ENCODE data around the gene ARHGAP22. TPM values are rescaled to one million over a fixed set of nuclear protein-coding genes. Genes with fewer than 3 reads are reported as not detected.

The ARHGAP22 gene
- total RNA-seq, 1 experiment from 2014 or later: 1.8 TPM

DNA sequence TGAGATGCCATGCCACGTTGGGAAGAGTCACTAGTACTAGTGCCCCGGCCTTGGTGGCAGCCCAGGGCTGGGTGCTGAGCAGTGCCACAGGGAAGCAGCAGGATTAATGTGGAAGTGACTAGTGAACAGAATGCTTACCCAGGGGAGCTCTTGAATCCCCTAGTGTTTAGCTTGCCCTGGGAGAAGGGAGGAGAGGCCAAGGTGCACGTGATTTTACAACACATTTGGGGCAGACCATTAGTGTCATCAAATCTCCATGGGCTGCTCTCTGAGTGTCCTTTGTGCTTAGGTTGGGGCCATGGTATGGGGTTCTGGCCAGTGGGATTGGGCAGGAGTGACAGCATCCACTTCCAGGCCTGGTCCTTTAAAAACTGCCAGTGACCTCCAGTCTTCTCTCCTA is 37.5 kb downstream of the ARHGAP22 start:
- TF ChIP-seq SIN3A (IDR thresholded peaks at IDR 0.05; ENCODE audit: borderline replicate concordance, insufficient read depth, low read depth, low read length) (no peak), POLR2AphosphoS5 (IDR thresholded peaks at IDR 0.05; ENCODE audit: low read depth, low read length) (no peak)
- TF ChIP-seq, protein P1, sequence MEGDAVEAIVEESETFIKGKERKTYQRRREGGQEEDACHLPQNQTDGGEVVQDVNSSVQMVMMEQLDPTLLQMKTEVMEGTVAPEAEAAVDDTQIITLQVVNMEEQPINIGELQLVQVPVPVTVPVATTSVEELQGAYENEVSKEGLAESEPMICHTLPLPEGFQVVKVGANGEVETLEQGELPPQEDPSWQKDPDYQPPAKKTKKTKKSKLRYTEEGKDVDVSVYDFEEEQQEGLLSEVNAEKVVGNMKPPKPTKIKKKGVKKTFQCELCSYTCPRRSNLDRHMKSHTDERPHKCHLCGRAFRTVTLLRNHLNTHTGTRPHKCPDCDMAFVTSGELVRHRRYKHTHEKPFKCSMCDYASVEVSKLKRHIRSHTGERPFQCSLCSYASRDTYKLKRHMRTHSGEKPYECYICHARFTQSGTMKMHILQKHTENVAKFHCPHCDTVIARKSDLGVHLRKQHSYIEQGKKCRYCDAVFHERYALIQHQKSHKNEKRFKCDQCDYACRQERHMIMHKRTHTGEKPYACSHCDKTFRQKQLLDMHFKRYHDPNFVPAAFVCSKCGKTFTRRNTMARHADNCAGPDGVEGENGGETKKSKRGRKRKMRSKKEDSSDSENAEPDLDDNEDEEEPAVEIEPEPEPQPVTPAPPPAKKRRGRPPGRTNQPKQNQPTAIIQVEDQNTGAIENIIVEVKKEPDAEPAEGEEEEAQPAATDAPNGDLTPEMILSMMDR (IDR thresholded peaks at IDR 0.05): no peak
- no peak for DNase-seq (ENCODE audit: low read depth, low spot score)
- no TSS peak for BruUV-seq (replicated peaks)
- ChIA-PET POLR2A (no interaction called here), CTCF (no interaction called here)
- Histone ChIP-seq H3K9me3 (ENCODE audit: control insufficient read depth, insufficient read depth, low read depth, low read length) (no peaks in the 10 kb centered on the region), H3K4me3 (ENCODE audit: low read depth in 2 of 2, low read length in 2 of 2) (no peak overlapping the region), H3K4me1 (ENCODE audit: control insufficient read depth, insufficient read depth, low read length) (no peaks in the 10 kb centered on the region), H3K36me3 (ENCODE audit: control insufficient read depth, insufficient read depth, low read length) (no peaks in the 10 kb centered on the region), H3K27me3 (ENCODE audit: control insufficient read depth, insufficient read depth, low read length) (peaks cover 3% of the 10 kb centered on the region; the same call in 1 of the 2 replicates), H3K27ac (ENCODE audit: low read length) (no peak overlapping the region)
- in situ Hi-C loops (cut with HindIII; ENCODE audit: low pct_unique_long_range_greater_than_20kb, low sequenced_read_pairs): no loop called here
- intact Hi-C loops (cut with micrococcal nuclease; ENCODE audit: unreplicated experiment): no loop called here
- ATAC-seq: no peak

DNA sequence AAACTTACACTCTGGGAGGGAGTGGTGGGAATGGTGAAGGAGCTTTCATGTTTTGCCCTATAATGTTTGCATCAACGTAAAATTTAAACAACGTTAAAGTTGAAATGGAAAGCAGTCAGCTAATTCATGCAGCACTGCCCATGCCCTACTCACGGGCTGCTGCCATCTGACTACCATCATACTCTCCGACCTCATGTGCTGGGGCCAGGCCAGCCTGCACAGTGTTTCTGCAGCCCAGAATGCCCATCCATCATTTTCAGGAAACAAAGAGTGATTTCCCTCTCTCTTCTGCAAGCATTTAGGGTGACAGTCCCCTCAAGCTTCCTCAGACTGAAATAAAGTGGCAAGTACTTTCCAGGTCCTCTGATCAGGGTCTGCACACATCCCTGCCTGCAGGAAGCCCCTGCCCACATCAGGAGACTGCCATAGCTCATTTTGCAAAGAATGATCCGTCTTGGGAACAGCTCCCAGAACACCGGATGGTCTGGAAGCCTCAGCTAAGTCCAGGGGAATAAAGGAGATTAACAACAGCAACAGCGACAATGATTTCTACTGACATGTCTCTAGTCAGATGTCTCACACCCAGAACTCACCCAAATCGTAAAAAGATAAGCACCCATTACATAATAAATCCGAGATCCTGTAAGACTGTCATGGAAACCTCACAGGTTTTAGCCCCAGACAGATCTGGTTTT is 40.3 kb downstream of the ARHGAP22 start:
- CTCF ChIA-PET: interaction anchor here (0.8 kb wide), 1 partner anchor 13 kb away, joined by 3 read pairs; no protein-coding TSS in a partner anchor
- Histone ChIP-seq H3K36me3 (ENCODE audit: control insufficient read depth, insufficient read depth, low read length) (no peaks in the 10 kb centered on the region), H3K9me3 (ENCODE audit: control insufficient read depth, insufficient read depth, low read depth, low read length) (no peaks in the 10 kb centered on the region), H3K27me3 (ENCODE audit: control insufficient read depth, insufficient read depth, low read length) (0 out of 2 replicates have a peak, but pooled peaks cover 2% of the 10 kb centered on the region), H3K4me1 (ENCODE audit: control insufficient read depth, insufficient read depth, low read length) (no peaks in the 10 kb centered on the region), H3K4me3 (ENCODE audit: low read depth in 2 of 2, low read length in 2 of 2) (no peak overlapping the region), H3K27ac (ENCODE audit: low read length) (no peak overlapping the region)
- POLR2A ChIA-PET: no interaction called here
- no peak for ATAC-seq
- BruUV-seq (replicated peaks): no TSS peak
- no peak for DNase-seq (ENCODE audit: low read depth, low spot score)
- TF ChIP-seq TCF7L2 (IDR thresholded peaks at IDR 0.05; ENCODE audit: low read depth, low read length) (no peak), SIN3A (IDR thresholded peaks at IDR 0.05; ENCODE audit: borderline replicate concordance, insufficient read depth, low read depth, low read length) (no peak), POLR2AphosphoS5 (IDR thresholded peaks at IDR 0.05; ENCODE audit: low read depth, low read length) (no peak)
- TF ChIP-seq, protein P1 (IDR thresholded peaks at IDR 0.05): no peak
- TF ChIP-seq, protein P2, sequence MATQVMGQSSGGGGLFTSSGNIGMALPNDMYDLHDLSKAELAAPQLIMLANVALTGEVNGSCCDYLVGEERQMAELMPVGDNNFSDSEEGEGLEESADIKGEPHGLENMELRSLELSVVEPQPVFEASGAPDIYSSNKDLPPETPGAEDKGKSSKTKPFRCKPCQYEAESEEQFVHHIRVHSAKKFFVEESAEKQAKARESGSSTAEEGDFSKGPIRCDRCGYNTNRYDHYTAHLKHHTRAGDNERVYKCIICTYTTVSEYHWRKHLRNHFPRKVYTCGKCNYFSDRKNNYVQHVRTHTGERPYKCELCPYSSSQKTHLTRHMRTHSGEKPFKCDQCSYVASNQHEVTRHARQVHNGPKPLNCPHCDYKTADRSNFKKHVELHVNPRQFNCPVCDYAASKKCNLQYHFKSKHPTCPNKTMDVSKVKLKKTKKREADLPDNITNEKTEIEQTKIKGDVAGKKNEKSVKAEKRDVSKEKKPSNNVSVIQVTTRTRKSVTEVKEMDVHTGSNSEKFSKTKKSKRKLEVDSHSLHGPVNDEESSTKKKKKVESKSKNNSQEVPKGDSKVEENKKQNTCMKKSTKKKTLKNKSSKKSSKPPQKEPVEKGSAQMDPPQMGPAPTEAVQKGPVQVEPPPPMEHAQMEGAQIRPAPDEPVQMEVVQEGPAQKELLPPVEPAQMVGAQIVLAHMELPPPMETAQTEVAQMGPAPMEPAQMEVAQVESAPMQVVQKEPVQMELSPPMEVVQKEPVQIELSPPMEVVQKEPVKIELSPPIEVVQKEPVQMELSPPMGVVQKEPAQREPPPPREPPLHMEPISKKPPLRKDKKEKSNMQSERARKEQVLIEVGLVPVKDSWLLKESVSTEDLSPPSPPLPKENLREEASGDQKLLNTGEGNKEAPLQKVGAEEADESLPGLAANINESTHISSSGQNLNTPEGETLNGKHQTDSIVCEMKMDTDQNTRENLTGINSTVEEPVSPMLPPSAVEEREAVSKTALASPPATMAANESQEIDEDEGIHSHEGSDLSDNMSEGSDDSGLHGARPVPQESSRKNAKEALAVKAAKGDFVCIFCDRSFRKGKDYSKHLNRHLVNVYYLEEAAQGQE (IDR thresholded peaks at IDR 0.05; ENCODE audit: insufficient read depth in 1 of 2, low read depth in 2 of 2, low read length in 1 of 2): no peak
- in situ Hi-C loops (cut with HindIII; ENCODE audit: low pct_unique_long_range_greater_than_20kb, low sequenced_read_pairs) (no loop called here), intact Hi-C loops (cut with micrococcal nuclease; ENCODE audit: unreplicated experiment) (no loop called here)
